Natural killer cell (primary cell): ENCODE data around the gene GFOD1. TPM values are rescaled to one million over a fixed set of nuclear protein-coding genes. Genes with fewer than 3 reads are reported as not detected.

Experiments
- ATAC-seq, 3 donors: fragments of 150-1000 bp in 2 of 3; fragments of 200-7000 bp in 1 of 3; cut with Tn5 transposase; 1 replicate in 1 of 3; 2 replicates in 2 of 3; pipeline ENCODE4 v1.10.0; 2021; ENCODE audit warnings: mild to moderate bottlenecking in 2 of 3, moderate library complexity in 2 of 3
- DNase-seq, 2 donors: peaks; one replicate each; pipeline versions ENCODE4 v3.0.0 to v3.0.0-alpha.2; 2013 to 2021; ENCODE audit warnings: mixed read lengths in 1 of 2
- H3K27ac ChIP-seq: one replicate; pipeline ENCODE4 v1.5.1; 2013; ENCODE audit warnings: mild to moderate bottlenecking, low read length
- H3K27me3 ChIP-seq: one replicate; pipeline ENCODE4 v1.6.1; 2013; ENCODE audit warnings: low read length; ENCODE audit not compliant: control insufficient read depth, insufficient read depth
- H3K36me3 ChIP-seq: one replicate; pipeline ENCODE4 v1.6.1; 2013; ENCODE audit warnings: low read length; ENCODE audit not compliant: control insufficient read depth, insufficient read depth
- H3K4me1 ChIP-seq: one replicate; pipeline ENCODE4 v1.6.1; 2013; ENCODE audit warnings: low read length; ENCODE audit not compliant: control insufficient read depth, insufficient read depth
- H3K4me3 ChIP-seq: one replicate; pipeline ENCODE4 v1.5.1; 2013; ENCODE audit warnings: low read length
- H3K9me3 ChIP-seq: one replicate; pipeline ENCODE4 v1.6.1; 2013; ENCODE audit warnings: low read length; ENCODE audit not compliant: control insufficient read depth, insufficient read depth
- H3K27ac Mint-ChIP-seq, 2 donors: one replicate each; pipeline ENCODE4 v1.8.0; 2022; ENCODE audit warnings: mild to moderate bottlenecking in 2 of 2, mixed read lengths in 2 of 2, moderate library complexity in 1 of 2
- H3K27me3 Mint-ChIP-seq, 2 donors: one replicate each; pipeline ENCODE4 v1.8.0; 2022; ENCODE audit warnings: low read depth in 2 of 2, mixed read lengths in 2 of 2
- H3K36me3 Mint-ChIP-seq: one replicate; pipeline ENCODE4 v1.8.0; 2022; ENCODE audit warnings: mixed read lengths
- H3K4me1 Mint-ChIP-seq, 2 donors: one replicate each; pipeline ENCODE4 v1.8.0; 2022; ENCODE audit warnings: mixed read lengths in 2 of 2
- H3K4me3 Mint-ChIP-seq: one replicate; pipeline ENCODE4 v1.8.0; 2022; ENCODE audit warnings: mild to moderate bottlenecking, moderate library complexity, mixed read lengths
- H3K9me3 Mint-ChIP-seq, 2 donors: one replicate each; pipeline ENCODE4 v1.8.0; 2022; ENCODE audit warnings: mixed read lengths in 2 of 2
- CTCF ChIP-seq: fragments of 200-600 bp; IDR thresholded peaks from one replicate; pipeline ENCODE4 v1.8.0; 2022; ENCODE audit warnings: antibody characterized with exemption
- WGBS: methylation state at CpG from one replicate; pipeline ENCODE4 v1.1.7; 2013; ENCODE audit warnings: missing lambda C conversion rate; ENCODE audit not compliant: insufficient coverage; 5-methylcytosine and 5-hydroxymethylcytosine counted together
- intact Hi-C: fragments of 100-400 bp; cut with micrococcal nuclease; formaldehyde crosslinking; loops from one replicate; pipeline ENCODE4 v1.14.2; 2022
- total RNA-seq, 4 donors: library from RNA; stranded (reverse); fragments of 120-200 nt in 1 of 4; gene quantifications; one replicate each; pipeline versions ENCODE4 v1.2.3 to v1.2.4, GENCODE V29; 2013 to 2022

Gene GFOD1
- total RNA-seq, 3 donors from 2014 or later (not counting 1 experiment from before 2014, with no cell fraction given), result 59.7 to 74.5 (median 71.2) TPM

GRCh38 chr6:13508711-13509705 is 21.6 kb upstream of the GFOD1 start:
- no peak for TF ChIP-seq CTCF
- no peaks in the 10 kb centered on the region for H3K9me3 Mint-ChIP-seq
- H3K27ac Mint-ChIP-seq, result no peak overlapping the region
- no peaks in the 10 kb centered on the region for H3K36me3 ChIP-seq
- 84% methylated on average over 10 of the region's 13 CpGs for WGBS
- peaks cover 0 to 4% of the 10 kb centered on the region in 2 donors for H3K4me1 Mint-ChIP-seq
- DNase-seq, result no peak
- H3K9me3 ChIP-seq, result no peaks in the 10 kb centered on the region
- no peaks in the 10 kb centered on the region for H3K36me3 Mint-ChIP-seq
- intact Hi-C loops, result no loop called here
- H3K27me3 ChIP-seq, result no peaks in the 10 kb centered on the region
- ATAC-seq, result no peak
- no peak overlapping the region for H3K27ac ChIP-seq
- no peaks in the 10 kb centered on the region for H3K4me1 ChIP-seq
- peaks cover 0 to 4% of the 10 kb centered on the region in 2 donors for H3K27me3 Mint-ChIP-seq
- no peak overlapping the region for H3K4me3 Mint-ChIP-seq
- H3K4me3 ChIP-seq, result no peak overlapping the region

GRCh38 chr6:13507306-13507860 is 20.0 kb upstream of the GFOD1 start:
- Histone ChIP-seq H3K27me3 (no peaks in the 10 kb centered on the region), H3K36me3 (no peaks in the 10 kb centered on the region), H3K4me3 (no peak overlapping the region), H3K4me1 (no peaks in the 10 kb centered on the region), H3K27ac (no peak overlapping the region), H3K9me3 (no peaks in the 10 kb centered on the region)
- 44% methylated on average over 1 of the region's 3 CpGs for WGBS
- H3K27me3 Mint-ChIP-seq, result peaks cover 0 to 4% of the 10 kb centered on the region in 2 donors
- H3K27ac Mint-ChIP-seq, result no peak overlapping the region
- intact Hi-C loops, result no loop called here
- no peaks in the 10 kb centered on the region for H3K9me3 Mint-ChIP-seq
- TF ChIP-seq CTCF, result no peak
- no peak overlapping the region for H3K4me3 Mint-ChIP-seq
- no peaks in the 10 kb centered on the region for H3K36me3 Mint-ChIP-seq
- DNase-seq, result no peak
- peaks cover 0 to 4% of the 10 kb centered on the region in 2 donors for H3K4me1 Mint-ChIP-seq
- ATAC-seq, result no peak

GRCh38 chr6:13505345-13505734 is 17.9 kb upstream of the GFOD1 start:
- Mint-ChIP-seq H3K4me1 (peaks cover 0 to 4% of the 10 kb centered on the region in 2 donors), H3K36me3 (no peaks in the 10 kb centered on the region), H3K27me3 (peaks cover 0 to 4% of the 10 kb centered on the region in 2 donors), H3K9me3 (no peaks in the 10 kb centered on the region), H3K27ac (no peak overlapping the region), H3K4me3 (no peak overlapping the region)
- Histone ChIP-seq H3K4me1 (no peaks in the 10 kb centered on the region), H3K9me3 (no peaks in the 10 kb centered on the region), H3K27me3 (no peaks in the 10 kb centered on the region), H3K27ac (no peak overlapping the region), H3K4me3 (no peak overlapping the region), H3K36me3 (no peaks in the 10 kb centered on the region)
- ATAC-seq (no peak), DNase-seq (no peak)
- intact Hi-C loops, result no loop called here
- 90% methylated on average over 7 of the region's 7 CpGs for WGBS
- TF ChIP-seq CTCF, result no peak
